ENCODE data around the gene ARID3B. TPM values are rescaled to one million over a fixed set of nuclear protein-coding genes. Genes with fewer than 3 reads are reported as not detected.

The ARID3B gene
- total RNA-seq, 1 experiment from 2014 or later = 101 TPM

GRCh38 chr15:74525945-74526344 lies 15.1 kb upstream of the ARID3B start:
- no CpG with 5 or more reads among the region's 3 CpGs for WGBS (ENCODE audit: extremely low coverage, insufficient read length, low lambda C conversion rate)
- Histone ChIP-seq H4K91ac (ENCODE audit: insufficient read length, low read depth, low read length) (no peak overlapping the region), H3K14ac (ENCODE audit: insufficient read depth, low read length) (no peak overlapping the region), H3K4ac (ENCODE audit: low read depth, low read length) (no peak overlapping the region), H3T11ph (ENCODE audit: low read length) (no peak overlapping the region), H3K9me3 (ENCODE audit: control insufficient read depth, low read depth, low read length) (no peaks in the 10 kb centered on the region), H4K8ac (replicated peaks; ENCODE audit: insufficient read length, low read depth, low read length) (no peak overlapping the region), H2AFZ (ENCODE audit: low read length) (no peak overlapping the region), H3K9ac (ENCODE audit: extremely low read depth, insufficient read length, low read length) (no peak overlapping the region), H4K20me1 (ENCODE audit: control insufficient read depth, insufficient read depth, insufficient read length) (no peaks in the 10 kb centered on the region), H3K79me2 (ENCODE audit: insufficient read depth, low read length) (no peaks in the 10 kb centered on the region), H4K5ac (ENCODE audit: insufficient read length, low read depth, low read length) (no peak overlapping the region), H2BK120ac (ENCODE audit: low read depth, low read length, poor library complexity, severe bottlenecking) (no peak overlapping the region), H3K27me3 (ENCODE audit: insufficient read depth, low read length) (no peaks in the 10 kb centered on the region), H3K56ac (ENCODE audit: insufficient read length, low read depth, low read length) (no peak overlapping the region), H3K18ac (ENCODE audit: insufficient read length, low read depth, low read length) (no peak overlapping the region), H2BK15ac (ENCODE audit: low read depth, low read length) (no peak overlapping the region), H3K27ac (ENCODE audit: insufficient read length, low read depth, low read length) (no peak overlapping the region), H3K79me1 (ENCODE audit: insufficient read depth, low read depth, low read length, poor library complexity, severe bottlenecking) (no peaks in the 10 kb centered on the region), H2AK5ac (ENCODE audit: insufficient read length, low read length) (no peak overlapping the region), H3K23ac (ENCODE audit: insufficient read length, low read depth, low read length) (no peak overlapping the region), H2BK20ac (ENCODE audit: low read depth, low read length, poor library complexity, severe bottlenecking) (no peak overlapping the region), H3K23me2 (ENCODE audit: insufficient read length, low read depth, low read length, poor library complexity, severe bottlenecking) (no peaks in the 10 kb centered on the region), H3K4me1 (ENCODE audit: insufficient read depth, low read length) (peaks cover 6% of the 10 kb centered on the region; the same call in 1 of the 2 replicates), H2BK5ac (ENCODE audit: insufficient read length, low read length) (no peak overlapping the region), H2BK12ac (ENCODE audit: insufficient read length, low read depth, low read length) (no peak overlapping the region), H3K4me2 (ENCODE audit: insufficient read depth, insufficient read length, low read length) (no peak overlapping the region)
- DNase-seq = no peak
- no peaks in the 10 kb centered on the region for H3K9me3 Mint-ChIP-seq
- H3K4me3 Mint-ChIP-seq = no peak overlapping the region
- H3K4me1 Mint-ChIP-seq = peaks cover 15 to 21% of the 10 kb centered on the region in 2 experiments
- H3K27ac Mint-ChIP-seq = no peak overlapping the region
- no peaks in the 10 kb centered on the region for H3K27me3 Mint-ChIP-seq (ENCODE audit: low read depth)
- no peak for TF ChIP-seq CTCF (conservative IDR thresholded peaks at IDR 0.05)
- no peaks in the 10 kb centered on the region for H3K36me3 Mint-ChIP-seq (ENCODE audit: insufficient read depth in 1 of 3, low read depth in 3 of 3)
